SK-N-SH (cell line): ENCODE data around the gene CPTP. TPM values are rescaled to one million over a fixed set of nuclear protein-coding genes. Genes with fewer than 3 reads are reported as not detected.
A peak's percentile ranks its signal among the peaks of the same experiment; 100 is the strongest.
"Not testable (repeated sequence)": the region's sequence is repeated elsewhere in the genome, so short reads cannot be mapped to it uniquely, and the experiment has no call there.

Experiments used
- CTCF ChIA-PET: fragments of 300-600, 350-600 bp; formaldehyde crosslinking; extraction: SDS; loops from one replicate; lab custom pipeline; 2021; lab: Yijun Ruan, JAX
- POLR2A ChIA-PET: fragments of 350-600 bp; sonication (Branson Sonifier 250); formaldehyde crosslinking; extraction: SDS; loops from one replicate; lab custom pipeline; 2020; ENCODE audit warnings: antibody characterized with exemption, inconsistent platforms; lab: Yijun Ruan, JAX
- DNase-seq: peaks from one replicate; pipeline ENCODE4 v3.0.0; 2012
- H2AFZ ChIP-seq: fragments of 200-600 bp; sonication (generic); 2 replicates; pipeline ENCODE4 v1.8.1; 2016; ENCODE audit warnings: antibody characterized with exemption, mild to moderate bottlenecking, low read depth
- H3F3A ChIP-seq: fragments of 200-600 bp; sonication (generic); replicated peaks from 2 replicates; pipeline ENCODE3; 2016; ENCODE audit warnings: antibody characterized with exemption, mild to moderate bottlenecking; ENCODE audit not compliant: insufficient read depth
- H3K27ac ChIP-seq, 2 experiments: fragments of 200-500 bp in 1 of 2; fragments of 200-600 bp in 1 of 2; sonication (Bioruptor generic) in 1 of 2; sonication (generic), shearing (Covaris generic) in 1 of 2; 2 replicates each; pipeline versions ENCODE4 v1.5.1 to v1.6.1; 2014 to 2016; ENCODE audit warnings: low read depth in 2 of 2, inconsistent platforms in 1 of 2, low read length in 1 of 2, mild to moderate bottlenecking in 1 of 2, mixed read lengths in 1 of 2
- H3K27me3 ChIP-seq: fragments of 200-600 bp; sonication (generic), shearing (Covaris generic); 2 replicates; pipeline ENCODE4 v1.6.1; 2016; ENCODE audit warnings: mixed run types; ENCODE audit not compliant: insufficient read depth
- H3K36me3 ChIP-seq, 2 experiments: fragments of 200-500 bp in 1 of 2; fragments of 200-600 bp in 1 of 2; sonication (Bioruptor generic) in 1 of 2; sonication (generic) in 1 of 2; replicated peaks in 1 of 2; 2 replicates each; pipeline versions ENCODE3 to v1.5.1; 2014 to 2016; ENCODE audit warnings: low read length in 1 of 2, mild to moderate bottlenecking in 1 of 2; ENCODE audit not compliant: insufficient read depth in 2 of 2, control insufficient read depth in 1 of 2
- H3K4me1 ChIP-seq, 2 experiments: fragments of 200-500 bp in 1 of 2; fragments of 200-600 bp in 1 of 2; sonication (Bioruptor generic) in 1 of 2; sonication (generic), shearing (Covaris generic) in 1 of 2; 2 replicates each; pipeline versions ENCODE4 v1.5.1 to v1.6.1; 2014 to 2016; ENCODE audit warnings: low read depth in 1 of 2, low read length in 1 of 2, mixed run types in 1 of 2; ENCODE audit not compliant: insufficient read depth in 2 of 2, control insufficient read depth in 1 of 2
- H3K4me2 ChIP-seq: fragments of 200-600 bp; sonication (generic), shearing (Covaris generic); 2 replicates; pipeline ENCODE4 v1.6.1; 2017; ENCODE audit warnings: mixed run types
- H3K4me3 ChIP-seq, 2 experiments: fragments of 200-500 bp in 1 of 2; fragments of 200-600 bp in 1 of 2; sonication (Bioruptor generic) in 1 of 2; sonication (generic), shearing (Covaris generic) in 1 of 2; 2 replicates each; pipeline versions ENCODE4 v1.5.1 to v1.8.1; 2014 to 2016; ENCODE audit warnings: low read depth in 2 of 2, inconsistent platforms in 1 of 2, low read length in 1 of 2, mild to moderate bottlenecking in 1 of 2, mixed read lengths in 1 of 2, moderate library complexity in 1 of 2
- H3K79me2 ChIP-seq: fragments of 200-600 bp; sonication (generic); 2 replicates; pipeline ENCODE4 v1.8.1; 2017; ENCODE audit warnings: mild to moderate bottlenecking; ENCODE audit not compliant: insufficient read depth
- H3K9ac ChIP-seq: fragments of 200-600 bp; sonication (generic); 2 replicates; pipeline ENCODE4 v1.6.1; 2017; ENCODE audit warnings: mixed run types
- H3K9me2 ChIP-seq: fragments of 200-600 bp; sonication (generic); 2 replicates; pipeline ENCODE4 v1.6.1; 2017; ENCODE audit warnings: mixed run types
- H3K9me3 ChIP-seq: fragments of 200-600 bp; sonication (generic); 2 replicates; pipeline ENCODE4 v1.6.1; 2017; ENCODE audit warnings: mixed run types, mild to moderate bottlenecking, moderate library complexity
- H4K20me1 ChIP-seq: fragments of 200-600 bp; sonication (generic); 2 replicates; pipeline ENCODE4 v1.6.1; 2017; ENCODE audit warnings: mild to moderate bottlenecking, mixed run types; ENCODE audit not compliant: insufficient read depth
- ELF1 ChIP-seq: IDR thresholded peaks from 2 replicates; pipeline ENCODE4 v1.4.0; 2012
- EP300 ChIP-seq, 2 experiments: IDR thresholded peaks; 2 replicates each; pipeline versions ENCODE4 v1.4.0 to v1.6.1; 2012; ENCODE audit warnings: borderline replicate concordance in 1 of 2, low read depth in 1 of 2, low read length in 1 of 2
- EZH2phosphoT487 ChIP-seq: fragments of 200-600 bp; sonication (generic); IDR thresholded peaks from 2 replicates; pipeline ENCODE4 v1.6.1; 2017; ENCODE audit warnings: low read depth, mixed run types, mild to moderate bottlenecking, antibody characterized with exemption, moderate library complexity, borderline replicate concordance
- FOSL2 ChIP-seq: IDR thresholded peaks from 2 replicates; pipeline ENCODE4 v1.4.0; 2012; ENCODE audit warnings: low read depth, mild to moderate bottlenecking, moderate library complexity, borderline replicate concordance
- FOXJ3 ChIP-seq: sonication (generic); formaldehyde crosslinking; IDR thresholded peaks from 2 replicates; pipeline ENCODE4 v1.5.1; 2020; ENCODE audit warnings: mild to moderate bottlenecking, missing genetic modification reagents
- FOXM1 ChIP-seq: IDR thresholded peaks from 2 replicates; pipeline ENCODE4 v1.4.0; 2012; ENCODE audit warnings: low read depth, mild to moderate bottlenecking
- GABPA ChIP-seq: IDR thresholded peaks from 2 replicates; pipeline ENCODE4 v1.4.0; 2012; ENCODE audit warnings: low read depth, mild to moderate bottlenecking
- GATA2 ChIP-seq: sonication (generic); formaldehyde crosslinking; IDR thresholded peaks from 2 replicates; pipeline ENCODE4 v1.5.0; 2020; ENCODE audit warnings: mild to moderate bottlenecking, missing genetic modification reagents
- IRF3 ChIP-seq: fragments of 150-350 bp; IDR thresholded peaks from 2 replicates; pipeline ENCODE4 v1.6.1; 2016; ENCODE audit warnings: mild to moderate bottlenecking, low read depth, low read length
- MXI1 ChIP-seq: IDR thresholded peaks from 2 replicates; pipeline ENCODE4 v1.6.1; 2012; ENCODE audit warnings: mild to moderate bottlenecking, low read depth, low read length, improper control_type of control experiment
- NFIC ChIP-seq: IDR thresholded peaks from 2 replicates; pipeline ENCODE4 v1.4.0; 2012; ENCODE audit warnings: borderline replicate concordance
- NRF1 ChIP-seq: IDR thresholded peaks from 2 replicates; pipeline ENCODE4 v1.6.1; 2012; ENCODE audit warnings: low read depth, mild to moderate bottlenecking, low read length
- RAD21 ChIP-seq: IDR thresholded peaks from 2 replicates; pipeline ENCODE4 v1.6.1; 2012; ENCODE audit warnings: mild to moderate bottlenecking, low read length
- RCOR1 ChIP-seq: fragments of 150-350 bp; IDR thresholded peaks from 2 replicates; pipeline ENCODE4 v1.6.1; 2017; ENCODE audit warnings: antibody characterized with exemption, low read length
- REST ChIP-seq: IDR thresholded peaks from 2 replicates; pipeline ENCODE4 v1.6.1; 2012; ENCODE audit warnings: mild to moderate bottlenecking, low read depth, low read length, moderate library complexity
- SMC3 ChIP-seq: IDR thresholded peaks from 2 replicates; pipeline ENCODE4 v1.6.1; 2012; ENCODE audit warnings: low read depth, low read length, improper control_type of control experiment
- TAF1 ChIP-seq: IDR thresholded peaks from 2 replicates; pipeline ENCODE4 v1.6.1; 2012; ENCODE audit warnings: low read depth, mild to moderate bottlenecking, low read length, moderate library complexity, borderline replicate concordance
- TCF12 ChIP-seq: IDR thresholded peaks from 2 replicates; pipeline ENCODE4 v1.4.0; 2012
- WGBS: methylation state at CpG from one replicate; pipeline ENCODE4 v1.1.6; 2017; ENCODE audit warnings: low lambda C conversion rate; 5-methylcytosine and 5-hydroxymethylcytosine counted together
- polyA plus RNA-seq, 3 experiments: library from polyadenylated mRNA; depleted of rRNA; stranded (reverse); fragments of >200 nt; gene quantifications; 2 replicates each; pipeline ENCODE4 v1.2.3, GENCODE V29; 2012

Gene CPTP
- polyA plus RNA-seq, 1 of the 3 experiments (the other 2 are of a cell fraction): 13.4 TPM

- H3K27me3 ChIP-seq: no peaks in the 10 kb centered on the region
- H3K27ac ChIP-seq: no peak overlapping the region
- H2AFZ ChIP-seq: no peak overlapping the region
- peaks cover 0 to 4% of the 10 kb centered on the region in 2 experiments; a peak in 1 of 4 replicates for H3K4me1 ChIP-seq
- H4K20me1 ChIP-seq: peaks cover 34% of the 10 kb centered on the region
- H3K36me3 ChIP-seq: peaks cover 12 to 64% of the 10 kb centered on the region in 2 experiments
- WGBS: 88% methylated on average over 25 of the region's 26 CpGs
- H3F3A ChIP-seq: peaks cover 14% of the 10 kb centered on the region
- CTCF ChIA-PET: interaction anchor here (3.7 kb wide), 1 partner anchor 56 kb away, joined by 13 read pairs; no protein-coding TSS in a partner anchor
- POLR2A ChIA-PET: interaction anchor here (1.1 kb wide), 1 partner anchor 84 kb away, joined by 3 read pairs; no protein-coding TSS in a partner anchor
- TF ChIP-seq ELF1: no peak
- no peak for TF ChIP-seq EP300 (IDR thresholded peaks at IDR 0.05; ENCODE audit: borderline replicate concordance in 1 of 2, low read depth in 1 of 2, low read length in 1 of 2)
- no peak for TF ChIP-seq GABPA
- peaks cover 51% of the 10 kb centered on the region for H3K79me2 ChIP-seq
- no peak overlapping the region for H3K4me2 ChIP-seq
- H3K9ac ChIP-seq: no peak overlapping the region
- no peaks in the 10 kb centered on the region for H3K9me2 ChIP-seq
- no peak for DNase-seq
- no peaks in the 10 kb centered on the region for H3K9me3 ChIP-seq
- H3K4me3 ChIP-seq: no peak overlapping the region
These were observed 9.1 kb upstream of the CPTP start for GRCh38 chr1:1315435-1315954.

- H3K4me3 ChIP-seq, H3K4me2 ChIP-seq, H3K4me1 ChIP-seq, H3K9me2 ChIP-seq, H3K27me3 ChIP-seq, H3K9ac ChIP-seq, H3K9me3 ChIP-seq, CTCF ChIA-PET, DNase-seq, H2AFZ ChIP-seq, H3K27ac ChIP-seq: not testable (repeated sequence)
- H3F3A ChIP-seq: peaks cover 14% of the 10 kb centered on the region
- 90% methylated on average over 8 of the region's 8 CpGs for WGBS
- peaks cover 58% of the 10 kb centered on the region for H3K79me2 ChIP-seq
- H3K36me3 ChIP-seq: peaks cover 12 to 62% of the 10 kb centered on the region in 2 experiments
- peaks cover 41% of the 10 kb centered on the region for H4K20me1 ChIP-seq
- POLR2A ChIA-PET: interaction anchor here (1.1 kb wide), 1 partner anchor 85 kb away, joined by 3 read pairs; no protein-coding TSS in a partner anchor
These were observed 8.4 kb upstream of the CPTP start for GRCh38 chr1:1316199-1316598.

GRCh38 chr1:1317420-1317819 is 7.2 kb upstream of the CPTP start:
- Histone ChIP-seq H3K4me1 (peaks cover 3 to 4% of the 10 kb centered on the region in 2 experiments; a peak in 2 of 4 replicates), H3F3A (peaks cover 14% of the 10 kb centered on the region), H3K4me3 (no peak overlapping the region), H3K9me3 (no peaks in the 10 kb centered on the region), H3K9ac (no peak overlapping the region), H3K27me3 (no peaks in the 10 kb centered on the region), H3K4me2 (no peak overlapping the region), H3K79me2 (peaks cover 69% of the 10 kb centered on the region), H3K9me2 (no peaks in the 10 kb centered on the region), H2AFZ (no peak overlapping the region), H3K36me3 (peaks cover 12 to 60% of the 10 kb centered on the region in 2 experiments), H4K20me1 (peaks cover 51% of the 10 kb centered on the region), H3K27ac (peak overlapping the region in 1 of 2 experiments; percentile 86; a peak in 2 of 4 replicates)
- ChIA-PET CTCF (no interaction called here), POLR2A (no interaction called here)
- no peak for DNase-seq
- WGBS: 91% methylated on average over 6 of the region's 6 CpGs
- TF ChIP-seq MXI1: no peak
- no peak for TF ChIP-seq NFIC
- no peak for TF ChIP-seq RCOR1
- no peak for TF ChIP-seq GATA2 (CRISPR knock-in tag)
- no peak for TF ChIP-seq NRF1
- no peak for TF ChIP-seq RAD21
- TF ChIP-seq REST: no peak
- TF ChIP-seq TAF1: no peak
- TF ChIP-seq FOXM1: no peak
- no peak for TF ChIP-seq FOSL2
- TF ChIP-seq EZH2phosphoT487: no peak
- no peak for TF ChIP-seq FOXJ3 (CRISPR knock-in tag)
- TF ChIP-seq TCF12: no peak
- no peak for TF ChIP-seq SMC3
- no peak for TF ChIP-seq IRF3
- no peak for TF ChIP-seq EP300 (IDR thresholded peaks at IDR 0.05; ENCODE audit: borderline replicate concordance in 1 of 2, low read depth in 1 of 2, low read length in 1 of 2)
